ENCODE data around the gene COX7B2.

Gene COX7B2

DNA sequence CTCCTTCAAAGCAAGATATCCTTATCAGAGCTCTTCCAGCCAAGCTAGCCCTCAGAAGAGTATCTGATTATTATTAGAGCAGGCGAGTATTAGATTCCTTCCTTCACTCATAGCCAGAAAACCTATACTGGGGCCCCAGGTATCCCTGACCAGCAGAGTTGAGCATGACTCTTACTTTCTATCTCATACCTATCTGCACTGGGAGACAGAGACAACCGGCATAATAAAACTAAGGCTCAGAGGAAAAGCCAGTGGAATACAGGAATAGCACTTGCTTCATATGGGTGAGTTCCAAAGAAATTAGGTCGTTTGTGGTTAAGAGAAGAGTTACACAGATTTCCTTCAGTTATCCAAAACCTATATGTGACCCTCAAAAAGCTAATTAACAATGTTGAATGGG is 41.8 kb upstream of the COX7B2 start:
- POLR2A ChIA-PET: no interaction called here
- CTCF ChIA-PET: interaction anchor here (0.7 to 2.2 kb wide), 8 partner anchors 8 to 29 kb away, joined by 3 to 8 read pairs (median 4); no protein-coding TSS in a partner anchor
- TF ChIP-seq, protein P1, sequence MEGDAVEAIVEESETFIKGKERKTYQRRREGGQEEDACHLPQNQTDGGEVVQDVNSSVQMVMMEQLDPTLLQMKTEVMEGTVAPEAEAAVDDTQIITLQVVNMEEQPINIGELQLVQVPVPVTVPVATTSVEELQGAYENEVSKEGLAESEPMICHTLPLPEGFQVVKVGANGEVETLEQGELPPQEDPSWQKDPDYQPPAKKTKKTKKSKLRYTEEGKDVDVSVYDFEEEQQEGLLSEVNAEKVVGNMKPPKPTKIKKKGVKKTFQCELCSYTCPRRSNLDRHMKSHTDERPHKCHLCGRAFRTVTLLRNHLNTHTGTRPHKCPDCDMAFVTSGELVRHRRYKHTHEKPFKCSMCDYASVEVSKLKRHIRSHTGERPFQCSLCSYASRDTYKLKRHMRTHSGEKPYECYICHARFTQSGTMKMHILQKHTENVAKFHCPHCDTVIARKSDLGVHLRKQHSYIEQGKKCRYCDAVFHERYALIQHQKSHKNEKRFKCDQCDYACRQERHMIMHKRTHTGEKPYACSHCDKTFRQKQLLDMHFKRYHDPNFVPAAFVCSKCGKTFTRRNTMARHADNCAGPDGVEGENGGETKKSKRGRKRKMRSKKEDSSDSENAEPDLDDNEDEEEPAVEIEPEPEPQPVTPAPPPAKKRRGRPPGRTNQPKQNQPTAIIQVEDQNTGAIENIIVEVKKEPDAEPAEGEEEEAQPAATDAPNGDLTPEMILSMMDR (IDR thresholded peaks at IDR 0.05; ENCODE audit: control extremely low read depth, extremely low read depth, low read depth, missing control alignments): no peak
- no peak for DNase-seq (ENCODE audit: extremely low spot score)

DNA sequence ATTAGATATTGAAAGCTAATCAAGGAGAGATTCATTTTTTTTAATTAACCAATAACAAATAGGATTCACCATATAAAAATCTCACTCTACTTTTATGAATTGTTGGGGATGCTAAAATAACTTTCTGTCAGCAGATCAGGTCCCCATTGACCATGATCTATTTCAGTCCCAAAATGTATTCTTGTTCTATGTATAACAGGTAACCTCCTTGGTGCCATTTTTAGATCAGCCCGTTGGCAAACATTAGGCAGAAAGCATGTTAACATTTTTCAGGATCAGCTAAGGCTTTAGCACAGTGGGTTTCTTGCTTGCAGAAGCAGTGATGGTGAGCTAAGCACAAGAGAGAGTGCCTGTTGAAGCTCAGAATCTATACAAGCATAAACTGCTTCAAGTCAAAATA is 40.8 kb upstream of the COX7B2 start:
- POLR2A ChIA-PET: no interaction called here

DNA sequence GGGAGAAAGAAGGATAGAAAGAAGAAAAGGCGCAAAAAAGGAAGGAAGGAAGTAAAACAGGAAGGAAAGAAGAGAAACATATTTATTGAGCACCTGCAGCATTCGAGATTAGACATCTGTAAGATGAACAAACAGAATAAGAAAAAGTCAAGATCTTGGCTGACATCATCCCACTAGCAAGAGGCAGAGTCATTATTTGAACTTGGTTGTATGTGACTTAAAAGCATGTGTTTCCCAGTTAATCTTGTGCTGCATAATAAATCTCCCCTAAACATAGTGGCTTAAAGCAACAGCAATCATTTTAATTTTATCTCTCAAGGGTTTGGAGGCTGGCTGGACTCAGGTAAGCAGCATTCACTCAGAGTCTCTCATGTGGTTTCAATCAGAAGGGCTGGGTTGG is 38.5 kb upstream of the COX7B2 start:
- TF ChIP-seq, protein P1 (IDR thresholded peaks at IDR 0.05; ENCODE audit: control extremely low read depth, extremely low read depth, low read depth, missing control alignments): no peak
- POLR2A ChIA-PET: no interaction called here
- no peak for DNase-seq (ENCODE audit: extremely low spot score)
- CTCF ChIA-PET: no interaction called here

More for the DNA sequence above, 40.8 kb upstream of the COX7B2 start:
- DNase-seq (ENCODE audit: extremely low spot score): no peak
- TF ChIP-seq, protein P1 (IDR thresholded peaks at IDR 0.05; ENCODE audit: control extremely low read depth, extremely low read depth, low read depth, missing control alignments): no peak
- CTCF ChIA-PET: interaction anchor here (0.9 to 2.2 kb wide), 7 partner anchors 9 to 130 kb away, joined by 3 to 8 read pairs (median 4); no protein-coding TSS in a partner anchor

DNA sequence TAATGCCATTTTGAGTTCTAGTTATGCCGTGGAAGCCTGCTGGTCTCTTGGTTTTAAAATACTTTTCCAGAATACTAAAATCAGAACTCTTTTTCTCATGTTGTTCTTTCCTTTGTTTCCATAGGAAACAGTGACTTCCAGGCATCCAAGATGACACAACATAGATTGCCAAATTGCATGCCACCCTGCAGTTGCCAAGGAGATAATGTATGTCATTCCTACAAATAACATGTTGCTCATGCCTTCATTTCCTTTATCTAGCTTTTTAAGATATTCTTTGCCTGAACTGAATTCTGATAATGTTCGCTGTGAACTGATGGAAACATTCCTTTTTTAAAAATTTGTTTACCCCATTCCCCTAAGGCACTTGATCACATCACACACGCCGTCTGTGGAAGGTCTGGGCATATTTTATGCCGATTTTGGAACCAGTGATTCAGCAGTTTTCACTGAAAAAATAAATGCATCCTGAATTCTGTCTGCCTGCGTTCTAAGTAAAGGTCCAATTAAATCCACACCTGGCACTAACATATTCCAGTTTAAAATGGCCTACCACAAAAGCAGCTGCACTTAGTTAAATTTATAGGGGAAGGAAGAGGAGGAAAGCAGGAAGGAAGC is 38.0 kb upstream of the COX7B2 start:
- ChIA-PET CTCF (interaction anchor here (1.1 kb wide), 1 partner anchor 175 kb away, joined by 3 read pairs; no protein-coding TSS in a partner anchor), POLR2A (no interaction called here)
- no peak for DNase-seq (ENCODE audit: extremely low spot score)
- TF ChIP-seq, protein P1 (IDR thresholded peaks at IDR 0.05; ENCODE audit: control extremely low read depth, extremely low read depth, low read depth, missing control alignments): no peak

DNA sequence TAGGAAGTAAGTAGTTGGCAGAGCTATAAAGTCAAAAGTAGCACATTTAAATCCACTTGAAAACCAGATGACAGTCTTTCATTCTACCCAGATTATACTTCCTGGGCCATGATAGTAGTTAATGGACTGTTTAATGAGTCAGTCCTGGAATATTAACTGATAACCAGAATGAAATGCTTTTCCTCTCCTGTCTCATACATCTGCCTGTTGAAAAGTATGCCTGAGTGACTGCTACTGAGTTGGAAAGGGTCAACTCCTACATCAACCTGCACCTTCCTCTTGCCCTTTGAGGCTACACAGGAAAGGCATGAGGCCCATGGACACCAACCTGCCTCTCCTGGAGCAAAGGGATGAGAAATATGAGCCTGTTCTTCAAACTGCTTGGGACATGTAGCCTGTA is 36.0 kb upstream of the COX7B2 start:
- ChIA-PET POLR2A (no interaction called here), CTCF (interaction anchor here (1.8 kb wide), 1 partner anchor 13 kb away, joined by 4 read pairs; no protein-coding TSS in a partner anchor)
- TF ChIP-seq, protein P1 (IDR thresholded peaks at IDR 0.05; ENCODE audit: control extremely low read depth, extremely low read depth, low read depth, missing control alignments): no peak
- DNase-seq (ENCODE audit: extremely low spot score): no peak

DNA sequence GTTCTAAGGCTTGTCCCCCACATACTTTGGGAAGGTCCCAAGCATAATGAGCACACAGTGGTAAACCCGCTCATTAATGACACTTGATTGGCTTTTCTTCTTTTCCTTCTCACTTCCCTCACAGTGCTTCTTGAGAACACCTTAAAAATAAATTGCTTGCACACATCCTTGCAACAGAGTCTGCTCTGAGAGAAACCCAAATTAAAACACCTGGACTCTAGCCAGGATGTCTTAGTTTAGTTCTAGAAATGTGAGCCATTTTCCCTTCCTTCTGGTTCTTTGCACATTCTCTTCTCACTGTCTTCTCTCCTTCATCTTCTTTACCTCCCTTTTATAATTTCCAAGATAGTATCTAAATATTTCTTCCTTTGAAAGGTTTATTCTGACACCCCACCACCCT is 35.3 kb upstream of the COX7B2 start:
- POLR2A ChIA-PET: no interaction called here
- CTCF ChIA-PET: interaction anchor here (1.8 kb wide), 1 partner anchor 13 kb away, joined by 4 read pairs; no protein-coding TSS in a partner anchor

More for the DNA sequence above, 35.3 kb upstream of the COX7B2 start:
- DNase-seq (ENCODE audit: extremely low spot score): no peak
- TF ChIP-seq, protein P1 (IDR thresholded peaks at IDR 0.05; ENCODE audit: control extremely low read depth, extremely low read depth, low read depth, missing control alignments): no peak
